Chondrocyte (in vitro differentiated cells): ENCODE results near the gene LGALS3BP. TPM values are rescaled to one million over a fixed set of nuclear protein-coding genes. Genes with fewer than 3 reads are reported as not detected.
A peak's percentile ranks its signal among the peaks of the same experiment; 100 is the strongest.

Source experiments
- DNase-seq: peaks from one replicate; pipeline ENCODE4 v3.0.0; 2021; ENCODE audit warnings: mixed read lengths, low spot score
- H3K27ac Mint-ChIP-seq: one replicate; pipeline ENCODE4 v1.8.0; 2021; ENCODE audit warnings: mild to moderate bottlenecking, moderate library complexity, mixed read lengths; ENCODE audit not compliant: unreplicated experiment
- H3K27me3 Mint-ChIP-seq: 2 replicates; pipeline ENCODE4 v1.8.0; 2021; ENCODE audit warnings: low read depth, mixed read lengths
- H3K36me3 Mint-ChIP-seq: 2 replicates; pipeline ENCODE4 v1.8.0; 2021; ENCODE audit warnings: low read depth, mixed read lengths
- H3K4me1 Mint-ChIP-seq: 2 replicates; pipeline ENCODE4 v1.8.0; 2021; ENCODE audit warnings: low read depth, mild to moderate bottlenecking, mixed read lengths
- H3K4me3 Mint-ChIP-seq: one replicate; pipeline ENCODE4 v1.8.0; 2021; ENCODE audit warnings: mild to moderate bottlenecking, moderate library complexity, mixed read lengths; ENCODE audit not compliant: unreplicated experiment
- H3K9me3 Mint-ChIP-seq: 2 replicates; pipeline ENCODE4 v1.8.0; 2021; ENCODE audit warnings: low read depth, mixed read lengths
- total RNA-seq: library from RNA; stranded (reverse); gene quantifications from 3 replicates; pipeline ENCODE4 v1.2.1, GENCODE V29; 2021
- TF ChIP-seq, protein P1 (sequence below): fragments of 200-600 bp; sonication (generic); IDR thresholded peaks from 2 replicates; pipeline ENCODE4 v1.5.0; 2021; ENCODE audit warnings: antibody characterized with exemption, mild to moderate bottlenecking, moderate library complexity

Gene LGALS3BP
- total RNA-seq, 1 donor from 2014 or later: 127 TPM

DNA sequence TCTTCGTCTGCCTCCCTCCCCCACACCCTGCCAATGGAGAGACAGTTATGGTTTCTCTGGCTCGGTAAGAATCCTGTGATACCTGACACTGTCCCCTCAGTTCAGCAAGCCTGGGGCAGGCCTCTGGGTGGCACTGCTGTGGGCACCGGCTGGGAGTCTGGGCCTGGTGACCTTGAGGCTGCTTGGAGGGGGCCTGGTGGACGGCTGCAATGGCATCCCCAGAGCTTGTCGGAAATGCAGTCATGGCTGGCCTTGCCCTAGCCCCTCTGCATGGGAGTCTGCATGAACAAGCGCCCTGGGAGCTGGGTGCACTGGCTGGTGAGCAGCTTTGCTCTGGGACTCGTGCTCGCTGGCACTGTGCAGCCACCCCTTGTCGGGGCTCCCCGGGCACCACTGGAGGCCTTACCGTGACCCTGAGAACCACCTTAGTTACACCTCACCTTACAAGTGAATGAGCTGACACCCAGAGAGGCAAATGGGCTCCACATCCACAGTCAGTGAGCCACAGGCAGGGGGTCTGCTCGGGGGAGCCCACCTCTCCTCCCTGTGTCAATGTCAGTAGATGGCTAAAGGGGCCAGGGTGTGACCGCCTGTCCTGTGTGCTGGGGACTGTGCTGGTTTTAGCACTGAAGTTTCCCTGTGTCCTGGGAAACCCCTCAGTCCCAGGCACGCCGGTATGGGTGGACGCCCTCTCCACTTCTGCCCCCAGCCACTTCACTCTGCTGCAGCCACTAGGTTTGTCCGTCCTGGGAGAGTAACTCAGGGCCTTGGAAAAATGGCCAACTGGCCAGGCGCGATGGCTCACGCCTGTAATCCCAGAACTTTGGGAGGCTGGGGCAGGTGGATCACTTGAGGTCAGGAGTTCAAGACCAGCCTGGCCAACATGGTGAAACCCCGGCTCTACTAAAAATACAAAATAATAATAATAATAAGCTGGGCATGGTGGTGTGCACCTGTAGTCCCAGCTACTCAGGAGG, 1.4 kb downstream of the LGALS3BP start:
- no peaks in the 10 kb centered on the region for H3K9me3 Mint-ChIP-seq
- DNase-seq: no peak
- H3K36me3 Mint-ChIP-seq: no peaks in the 10 kb centered on the region
- peaks cover 42% of the 10 kb centered on the region for H3K4me1 Mint-ChIP-seq
- H3K27me3 Mint-ChIP-seq: no peaks in the 10 kb centered on the region
- peak overlapping the region; percentile 22 for H3K27ac Mint-ChIP-seq
- H3K4me3 Mint-ChIP-seq: no peak overlapping the region
- TF ChIP-seq, protein P1, sequence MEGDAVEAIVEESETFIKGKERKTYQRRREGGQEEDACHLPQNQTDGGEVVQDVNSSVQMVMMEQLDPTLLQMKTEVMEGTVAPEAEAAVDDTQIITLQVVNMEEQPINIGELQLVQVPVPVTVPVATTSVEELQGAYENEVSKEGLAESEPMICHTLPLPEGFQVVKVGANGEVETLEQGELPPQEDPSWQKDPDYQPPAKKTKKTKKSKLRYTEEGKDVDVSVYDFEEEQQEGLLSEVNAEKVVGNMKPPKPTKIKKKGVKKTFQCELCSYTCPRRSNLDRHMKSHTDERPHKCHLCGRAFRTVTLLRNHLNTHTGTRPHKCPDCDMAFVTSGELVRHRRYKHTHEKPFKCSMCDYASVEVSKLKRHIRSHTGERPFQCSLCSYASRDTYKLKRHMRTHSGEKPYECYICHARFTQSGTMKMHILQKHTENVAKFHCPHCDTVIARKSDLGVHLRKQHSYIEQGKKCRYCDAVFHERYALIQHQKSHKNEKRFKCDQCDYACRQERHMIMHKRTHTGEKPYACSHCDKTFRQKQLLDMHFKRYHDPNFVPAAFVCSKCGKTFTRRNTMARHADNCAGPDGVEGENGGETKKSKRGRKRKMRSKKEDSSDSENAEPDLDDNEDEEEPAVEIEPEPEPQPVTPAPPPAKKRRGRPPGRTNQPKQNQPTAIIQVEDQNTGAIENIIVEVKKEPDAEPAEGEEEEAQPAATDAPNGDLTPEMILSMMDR: peak; percentile 24

DNA sequence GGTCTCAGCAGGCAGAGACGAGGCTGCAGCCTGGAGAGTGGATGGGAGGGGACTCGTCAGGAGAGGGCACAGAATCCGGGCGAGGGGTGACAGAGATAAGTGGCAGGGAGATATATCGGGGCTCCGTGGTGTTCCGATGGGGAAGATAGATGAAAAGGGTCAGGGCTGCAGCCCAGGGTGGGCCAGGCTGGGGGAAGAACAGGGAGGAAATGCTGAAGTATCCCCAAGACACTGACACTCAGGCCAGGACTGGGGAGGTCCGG, 2.1 kb downstream of the LGALS3BP start:
- H3K9me3 Mint-ChIP-seq: no peaks in the 10 kb centered on the region
- H3K27ac Mint-ChIP-seq: peak overlapping the region; percentile 22
- TF ChIP-seq, protein P1: no peak
- no peaks in the 10 kb centered on the region for H3K27me3 Mint-ChIP-seq
- H3K4me3 Mint-ChIP-seq: no peak overlapping the region
- no peaks in the 10 kb centered on the region for H3K36me3 Mint-ChIP-seq
- DNase-seq: no peak
- H3K4me1 Mint-ChIP-seq: peaks cover 42% of the 10 kb centered on the region

DNA sequence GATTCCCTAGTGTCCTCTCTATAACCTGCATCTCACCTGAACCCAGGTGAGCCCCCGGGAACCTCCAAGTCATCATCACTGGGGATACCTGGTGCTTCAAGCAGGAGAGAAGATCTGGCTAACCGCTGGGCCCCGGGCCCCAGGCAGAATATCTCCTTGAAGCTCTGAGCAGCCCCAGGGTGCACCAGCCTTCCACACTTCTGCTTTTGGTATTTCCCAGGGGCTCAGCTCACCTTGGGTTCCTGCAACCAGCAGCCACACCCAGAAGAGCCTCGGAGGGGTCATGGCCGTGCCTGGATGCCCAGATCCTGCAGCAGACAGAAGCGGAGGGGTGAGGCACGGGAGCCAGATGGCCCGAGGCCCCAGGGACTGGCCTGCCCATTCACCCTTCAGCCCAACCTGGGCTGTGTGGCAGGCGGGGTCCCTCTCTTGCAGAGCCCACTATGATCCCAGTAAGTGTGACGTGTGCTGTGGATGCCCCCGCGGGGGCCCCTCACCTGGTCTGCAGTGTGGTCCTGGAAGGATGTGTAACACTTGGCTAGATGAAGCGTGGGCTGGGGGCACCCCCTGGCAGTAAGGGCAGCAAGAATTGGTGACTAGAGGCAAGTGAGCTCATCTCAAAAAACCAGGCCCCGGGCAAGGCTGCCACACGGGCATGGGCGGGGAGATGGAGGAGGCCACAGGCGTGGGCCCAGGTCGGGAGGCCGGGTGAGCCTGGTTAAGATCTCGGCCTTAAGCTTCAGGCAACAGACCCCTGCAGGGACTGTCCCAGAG, 2.6 kb downstream of the LGALS3BP start:
- no peaks in the 10 kb centered on the region for H3K36me3 Mint-ChIP-seq
- H3K9me3 Mint-ChIP-seq: no peaks in the 10 kb centered on the region
- no peak overlapping the region for H3K4me3 Mint-ChIP-seq
- peaks cover 42% of the 10 kb centered on the region for H3K4me1 Mint-ChIP-seq
- peak overlapping the region; percentile 32 for H3K27ac Mint-ChIP-seq
- no peaks in the 10 kb centered on the region for H3K27me3 Mint-ChIP-seq
- TF ChIP-seq, protein P1: no peak
- DNase-seq: no peak

DNA sequence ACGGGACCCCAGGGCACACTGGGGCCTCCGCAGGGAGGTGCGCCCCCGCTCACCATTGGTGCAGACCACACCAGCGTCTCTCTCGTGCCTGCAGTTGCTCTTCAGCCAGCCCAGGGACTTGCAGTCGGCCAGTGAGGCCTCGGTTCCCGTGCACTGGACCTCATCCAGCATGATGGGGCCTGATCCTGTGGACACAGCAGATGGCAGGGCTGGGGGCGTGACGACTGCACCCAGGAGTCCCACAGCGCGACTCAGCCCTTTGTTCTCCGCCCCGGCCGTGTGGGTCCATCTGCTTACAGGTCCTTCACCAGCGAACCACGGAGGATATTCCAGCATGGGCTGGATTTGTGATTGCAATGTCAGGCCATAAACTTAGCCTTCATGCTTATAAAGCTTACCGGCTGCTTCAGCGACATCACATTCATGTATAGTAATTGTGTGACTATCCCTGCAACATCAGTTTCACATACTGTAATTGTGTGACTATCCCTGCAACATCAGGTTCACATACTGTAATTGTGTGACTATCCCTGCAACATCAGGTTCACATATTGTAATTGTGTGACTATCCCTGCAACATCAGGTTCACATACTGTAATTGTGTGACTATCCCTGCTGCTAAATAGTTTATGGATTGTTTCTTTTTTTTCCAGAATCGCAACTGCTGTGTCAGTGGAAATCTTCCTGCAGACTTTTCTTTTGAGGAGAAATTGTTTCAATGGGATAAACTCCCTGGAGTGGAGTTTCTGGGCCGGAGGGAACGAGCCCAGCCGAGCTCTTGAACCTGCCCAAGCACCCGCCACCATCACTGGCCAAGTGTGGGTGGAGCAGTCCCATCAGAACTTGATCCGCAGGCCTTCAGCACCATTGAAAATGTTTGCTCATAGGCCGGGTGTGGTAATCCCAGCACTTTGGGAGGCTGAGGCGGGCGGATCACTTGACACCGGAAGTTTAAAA, 4.8 kb downstream of the LGALS3BP start:
- peaks cover 46% of the 10 kb centered on the region for H3K4me1 Mint-ChIP-seq
- peak overlapping the region; percentile 97 for H3K27ac Mint-ChIP-seq
- no peaks in the 10 kb centered on the region for H3K36me3 Mint-ChIP-seq
- H3K9me3 Mint-ChIP-seq: no peaks in the 10 kb centered on the region
- TF ChIP-seq, protein P1: no peak
- DNase-seq: no peak
- H3K27me3 Mint-ChIP-seq: no peaks in the 10 kb centered on the region
- peak overlapping the region; percentile 52 for H3K4me3 Mint-ChIP-seq
